ENCODE results near the gene PI4KA. TPM values are rescaled to one million over a fixed set of nuclear protein-coding genes. Genes with fewer than 3 reads are reported as not detected.
"Not testable (repeated sequence)": the region's sequence is repeated elsewhere in the genome, so short reads cannot be mapped to it uniquely, and the experiment has no call there.

Gene PI4KA
- total RNA-seq, 4 donors from 2014 or later, result 42.5 to 81.3 (median 66.1) TPM

GRCh38 chr22:20699856-20700255 is 158.8 kb downstream of the PI4KA start:
- intact Hi-C loops (cut with DNase I; ENCODE audit: low total_unique reads); H3K4me3 ChIP-seq (ENCODE audit: low read depth, poor library complexity, severe bottlenecking): not testable (repeated sequence)
- DNase-seq (ENCODE audit: low spot score in 2 of 2), result peak in 1 of 2 donors; percentile 58
- 84 to 87% methylated on average over 9 of the region's 9 CpGs for WGBS, 2 donors

- 6 to 42% methylated on average over 6 to 11 of the region's 17 CpGs for WGBS, 2 donors
- H3K4me3 ChIP-seq (ENCODE audit: low read depth, poor library complexity, severe bottlenecking); intact Hi-C loops (cut with DNase I; ENCODE audit: low total_unique reads): not testable (repeated sequence)
- peak in 1 of 2 donors; percentile 97 for DNase-seq (ENCODE audit: low spot score in 2 of 2)
- peak in 1 of 3 donors; percentile 64 for TF ChIP-seq CTCF (IDR thresholded peaks at IDR 0.05)
Observed at GRCh38 chr22:20697481-20698113, 161.0 kb downstream of the PI4KA start.

- intact Hi-C loops (cut with DNase I; ENCODE audit: low total_unique reads); DNase-seq (ENCODE audit: low spot score in 2 of 2); H3K4me3 ChIP-seq (ENCODE audit: low read depth, poor library complexity, severe bottlenecking): not testable (repeated sequence)
- 90% methylated on average over 1 to 4 of the region's 4 CpGs for WGBS, 2 donors
Observed at GRCh38 chr22:20696056-20696455, 162.6 kb downstream of the PI4KA start.

GRCh38 chr22:20695205-20695604 is 163.4 kb downstream of the PI4KA start:
- intact Hi-C loops (cut with DNase I; ENCODE audit: low total_unique reads); DNase-seq (ENCODE audit: low spot score in 2 of 2); H3K4me3 ChIP-seq (ENCODE audit: low read depth, poor library complexity, severe bottlenecking): not testable (repeated sequence)
- WGBS, 2 donors, result 58 to 79% methylated on average over 5 to 7 of the region's 12 CpGs

GRCh38 chr22:20694256-20694655 is 164.4 kb downstream of the PI4KA start:
- H3K4me3 ChIP-seq (ENCODE audit: low read depth, poor library complexity, severe bottlenecking); DNase-seq (ENCODE audit: low spot score in 2 of 2); intact Hi-C loops (cut with DNase I; ENCODE audit: low total_unique reads): not testable (repeated sequence)
- WGBS, 2 donors, result 86% methylated on average over 6 of the region's 14 CpGs; no CpG with 5 or more reads in 1 of the 2 donors

GRCh38 chr22:20692926-20693325 is 165.7 kb downstream of the PI4KA start:
- DNase-seq (ENCODE audit: low spot score in 2 of 2); H3K4me3 ChIP-seq (ENCODE audit: low read depth, poor library complexity, severe bottlenecking); intact Hi-C loops (cut with DNase I; ENCODE audit: low total_unique reads): not testable (repeated sequence)
- WGBS, 2 donors, result 81 to 82% methylated on average over 7 of the region's 7 CpGs

- WGBS, 2 donors, result 83 to 95% methylated on average over 14 to 15 of the region's 15 CpGs
- DNase-seq (ENCODE audit: low spot score in 2 of 2); H3K4me3 ChIP-seq (ENCODE audit: low read depth, poor library complexity, severe bottlenecking); intact Hi-C loops (cut with DNase I; ENCODE audit: low total_unique reads): not testable (repeated sequence)
Observed at GRCh38 chr22:20690586-20691317, 167.9 kb downstream of the PI4KA start.

GRCh38 chr22:20687356-20688172 is 171.0 kb downstream of the PI4KA start:
- H3K4me3 ChIP-seq (ENCODE audit: low read depth, poor library complexity, severe bottlenecking); intact Hi-C loops (cut with DNase I; ENCODE audit: low total_unique reads): not testable (repeated sequence)
- DNase-seq (ENCODE audit: low spot score in 2 of 2), result peak in 1 of 2 donors; percentile 63
- 95 to 98% methylated on average over 29 of the region's 29 CpGs for WGBS, 2 donors

- DNase-seq (ENCODE audit: low spot score in 2 of 2), result peak in 1 of 2 donors; percentile 72
- intact Hi-C loops (cut with DNase I; ENCODE audit: low total_unique reads); H3K4me3 ChIP-seq (ENCODE audit: low read depth, poor library complexity, severe bottlenecking): not testable (repeated sequence)
- WGBS, 2 donors, result 89 to 95% methylated on average over 11 of the region's 11 CpGs
Observed at GRCh38 chr22:20685764-20686163, 172.8 kb downstream of the PI4KA start.

GRCh38 chr22:20678792-20679435 is 179.7 kb downstream of the PI4KA start:
- not testable (repeated sequence) for H3K4me3 ChIP-seq (ENCODE audit: low read depth, poor library complexity, severe bottlenecking)
- 91 to 93% methylated on average over 11 to 13 of the region's 13 CpGs for WGBS, 2 donors

More at GRCh38 chr22:20678792-20679435, 179.7 kb downstream of the PI4KA start:
- intact Hi-C loops (cut with DNase I; ENCODE audit: low total_unique reads); DNase-seq (ENCODE audit: low spot score in 2 of 2): not testable (repeated sequence)
